Fibroblast of skin of scalp (primary cell): ENCODE results near the gene AKAP12.
"Not testable (repeated sequence)": the region's sequence is repeated elsewhere in the genome, so short reads cannot be mapped to it uniquely, and the experiment has no call there.

Experiments used
- DNase-seq: peaks from one replicate; pipeline ENCODE4 v3.0.0-alpha.2; 2013

AKAP12 gene

DNA sequence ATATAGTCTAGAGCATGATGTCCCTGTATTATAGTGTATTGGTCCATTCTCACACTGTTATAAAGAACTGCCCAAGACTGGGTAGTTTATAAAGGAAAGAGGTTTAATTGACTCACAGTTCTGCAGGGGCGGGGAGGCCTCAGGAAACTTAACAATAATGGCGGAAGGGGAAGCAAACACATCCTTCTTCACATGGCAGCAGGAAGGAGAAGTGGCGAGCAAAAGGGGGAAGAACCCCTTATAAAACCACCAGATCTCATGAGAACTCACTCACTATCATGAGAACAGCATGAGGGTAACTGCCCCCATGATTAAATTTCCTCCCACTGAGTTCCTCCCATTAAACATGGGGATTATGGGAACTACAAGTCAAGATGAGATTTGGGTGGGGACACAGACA, 75.9 kb downstream of the AKAP12 start:
- not testable (repeated sequence) for DNase-seq

DNA sequence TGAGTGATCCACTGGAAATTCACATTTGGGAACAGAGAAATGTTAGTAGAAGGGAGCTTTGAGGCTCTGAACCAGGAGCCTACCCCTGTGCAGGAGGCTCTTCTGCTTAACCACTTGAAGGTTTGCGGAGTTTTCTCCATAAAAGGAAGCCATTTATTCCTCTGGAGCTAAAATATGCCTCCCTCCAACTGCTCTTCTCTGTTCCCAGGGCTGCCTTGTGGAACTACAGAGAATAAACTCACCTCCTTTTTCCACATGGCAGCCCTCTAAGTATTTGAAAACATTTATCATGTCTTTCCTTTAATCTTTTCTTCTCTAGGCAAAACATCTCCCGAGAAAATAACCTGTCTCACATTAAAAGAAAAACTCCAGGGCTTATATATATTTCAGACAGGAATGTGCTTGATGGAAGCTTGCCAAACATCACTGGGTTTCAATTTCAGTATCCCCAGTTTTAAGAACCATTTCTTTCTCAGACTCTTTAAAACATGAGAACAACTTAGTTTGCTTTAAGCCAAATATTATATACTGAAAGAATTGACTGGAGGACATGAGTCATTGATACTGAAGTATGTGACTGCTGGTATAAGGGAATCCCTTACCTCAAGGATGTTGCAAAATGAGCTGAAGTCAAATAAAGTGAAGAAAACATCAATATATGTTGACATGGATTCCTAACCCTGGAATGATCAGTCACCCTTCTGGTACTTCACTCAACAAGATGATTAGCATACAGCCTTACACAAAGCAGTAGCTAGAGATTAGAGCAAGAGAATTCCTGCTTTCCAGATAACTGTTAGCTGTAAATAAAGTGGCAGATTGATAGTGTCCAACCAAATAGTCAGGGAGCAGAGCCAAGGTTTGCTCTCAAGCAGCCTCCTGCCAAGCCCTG, 77.6 kb downstream of the AKAP12 start:
- peak; percentile 87 for DNase-seq

DNA sequence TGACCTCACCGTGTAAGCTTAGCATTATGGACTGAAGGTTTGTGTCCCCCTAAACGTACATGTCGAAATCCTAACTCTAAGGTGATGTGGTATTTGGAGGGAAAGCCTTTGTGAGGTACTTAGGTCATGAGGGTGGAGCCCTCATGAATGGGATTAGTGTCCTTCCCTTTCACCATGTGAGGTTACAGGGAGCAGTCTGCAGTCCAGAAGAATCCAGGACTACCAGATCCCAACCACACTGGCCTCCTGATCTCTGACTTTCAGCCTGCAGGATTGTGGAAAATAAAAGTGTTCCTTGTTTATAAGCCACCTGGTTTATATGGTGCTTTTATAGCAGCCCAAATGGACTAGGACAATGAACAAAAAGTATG, 78.2 kb downstream of the AKAP12 start:
- DNase-seq = no peak

DNA sequence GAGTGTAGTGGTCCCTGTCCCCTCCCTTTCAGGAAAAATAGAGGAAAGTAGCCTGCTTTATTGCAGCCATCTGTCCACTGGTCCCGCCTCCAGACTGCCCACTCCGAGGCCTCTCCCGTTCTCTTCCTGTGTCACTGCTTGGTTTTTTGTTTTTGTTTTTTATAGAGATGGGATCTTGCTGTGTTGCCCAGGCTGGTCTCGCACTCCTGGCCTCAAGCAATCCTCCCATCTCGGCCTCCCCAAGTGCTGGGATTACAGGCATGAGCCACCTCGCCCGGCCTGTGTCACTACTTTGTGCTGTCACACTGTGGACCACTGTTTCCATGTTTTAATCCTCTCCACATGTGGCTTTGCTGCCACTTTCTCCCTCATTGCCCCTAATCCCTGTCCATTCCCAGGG, 80.4 kb downstream of the AKAP12 start:
- no peak for DNase-seq

DNA sequence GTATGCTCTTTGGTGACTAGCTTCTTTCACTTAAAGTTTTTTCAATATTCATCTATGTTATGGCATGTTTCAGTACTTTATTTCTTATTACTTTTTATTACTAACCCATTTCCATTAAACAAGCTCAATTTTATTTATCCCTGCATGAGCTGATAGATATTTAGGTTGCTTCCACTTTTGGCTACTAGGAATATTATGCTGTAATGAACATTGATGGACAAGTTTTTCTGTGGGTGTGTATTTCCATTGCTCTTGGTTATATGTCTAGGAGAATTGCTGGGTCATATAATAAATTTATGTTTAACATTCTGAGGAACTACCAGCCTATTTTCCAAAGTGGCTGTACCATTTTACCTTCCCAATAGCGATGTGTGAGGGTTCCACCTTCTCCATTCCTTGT, 81.7 kb downstream of the AKAP12 start:
- no peak for DNase-seq

DNA sequence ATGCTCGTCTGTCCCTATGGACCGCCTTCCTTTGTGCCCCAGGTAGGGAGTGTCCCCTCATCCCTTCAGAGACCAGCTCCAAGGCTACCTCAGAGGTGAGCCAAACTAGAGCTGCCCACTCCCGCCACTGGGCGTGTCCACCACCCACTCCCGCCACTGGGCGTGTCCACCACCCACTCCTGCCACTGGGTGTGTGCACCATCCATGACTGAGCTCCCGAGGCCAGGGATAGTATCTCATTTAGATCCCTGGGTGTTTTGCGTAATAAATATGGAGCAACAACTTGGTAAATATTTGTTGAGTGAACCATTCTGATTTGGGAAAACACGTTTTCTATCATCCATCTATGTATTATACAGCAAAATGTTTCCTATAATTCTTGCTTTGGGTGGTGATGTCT, 82.8 kb downstream of the AKAP12 start:
- no peak for DNase-seq

DNA sequence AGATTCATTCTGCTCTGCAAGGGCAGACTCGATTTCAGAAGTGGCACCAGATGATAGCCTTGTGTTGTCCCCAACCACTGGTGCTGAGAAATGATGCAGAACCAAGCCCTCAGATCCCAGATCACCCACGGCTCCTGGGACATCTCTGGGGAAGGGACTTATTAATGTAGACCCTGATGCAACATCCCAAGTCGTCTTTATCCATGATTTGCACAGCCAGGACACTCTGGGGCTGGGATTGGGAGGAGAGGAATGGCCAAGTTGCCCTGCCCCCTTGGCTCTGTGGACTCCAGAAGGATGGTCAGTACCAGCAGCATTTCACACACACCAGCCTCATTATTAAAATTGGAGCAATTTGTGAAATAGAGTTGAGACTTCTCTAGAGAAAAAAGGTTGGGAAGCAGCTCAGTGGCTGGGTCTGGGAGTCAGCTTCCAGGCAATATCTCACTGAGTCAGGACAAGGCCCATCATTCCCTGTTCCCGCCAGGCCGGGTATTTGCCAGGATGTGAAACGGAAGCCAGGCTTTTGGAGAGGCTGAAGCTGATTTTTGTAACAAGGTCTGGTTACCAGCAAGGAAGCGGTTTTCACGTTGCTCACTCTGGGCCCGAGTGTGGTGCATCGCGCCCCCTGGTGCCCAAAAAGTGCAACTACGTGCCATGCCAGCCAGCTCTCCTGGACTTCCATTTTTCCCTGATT, 84.2 kb downstream of the AKAP12 start:
- DNase-seq = peak; percentile 94

DNA sequence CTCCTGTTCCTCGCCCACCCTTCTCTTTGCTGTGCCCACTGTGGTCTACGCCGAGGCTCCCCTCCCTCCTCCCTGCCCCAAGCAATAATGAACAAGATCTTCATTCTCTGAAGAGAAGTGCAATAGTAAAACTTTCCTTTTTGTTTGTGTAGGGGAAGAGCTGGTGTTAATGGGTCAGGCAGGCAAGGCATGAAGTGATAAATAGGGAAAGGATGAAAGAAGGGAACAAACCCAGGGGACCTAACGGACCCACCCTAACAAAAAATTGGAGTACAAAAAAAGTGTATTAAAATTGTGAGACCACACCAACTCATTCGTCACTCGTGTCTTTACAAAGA, 84.7 kb downstream of the AKAP12 start:
- DNase-seq = no peak

DNA sequence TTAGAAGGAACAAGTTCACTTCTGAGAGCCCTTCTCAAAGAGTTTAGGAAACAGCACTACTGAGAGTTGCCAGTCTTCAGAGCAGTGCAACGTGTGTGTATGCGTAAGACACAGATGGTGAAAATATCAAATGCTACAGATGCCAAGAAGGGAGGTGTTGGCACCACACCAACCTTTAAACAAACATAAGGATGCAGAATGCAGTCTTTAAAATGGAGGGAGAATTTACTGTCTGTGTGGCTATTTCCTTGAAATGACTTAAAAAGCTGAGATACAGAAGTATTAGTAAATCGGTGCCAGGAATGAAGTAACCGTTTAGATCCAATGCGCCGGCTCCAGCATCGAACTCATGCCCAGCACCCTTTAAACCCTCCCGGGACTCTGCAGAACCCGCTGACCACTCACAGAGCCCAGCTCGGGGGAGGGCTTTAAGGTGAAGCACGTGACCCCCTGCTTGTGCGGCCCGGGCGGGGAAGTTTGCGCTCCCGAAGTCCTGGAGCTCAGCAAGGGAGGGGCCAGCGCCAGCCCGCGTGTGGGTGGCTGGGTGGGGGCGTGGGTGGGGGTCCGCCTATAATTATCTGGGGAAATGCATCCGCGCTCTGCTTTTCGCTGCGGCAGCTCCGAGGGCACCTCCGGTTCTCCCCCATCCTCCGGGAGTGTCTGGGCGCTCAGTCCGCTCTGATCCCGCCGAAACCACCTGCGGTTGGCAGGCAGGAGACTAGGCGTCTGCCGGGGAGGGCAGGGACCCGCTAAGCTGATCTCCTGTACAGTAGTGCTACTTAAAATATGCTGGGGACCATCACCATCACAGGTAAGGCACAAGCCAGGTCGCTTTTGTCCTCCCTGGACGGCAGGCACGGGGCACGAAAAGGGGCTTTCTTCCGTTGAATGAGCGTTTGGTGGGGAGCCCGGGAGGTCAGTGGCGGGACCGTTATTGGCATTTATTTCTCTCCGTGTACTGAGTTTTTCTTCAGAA, 85.6 kb downstream of the AKAP12 start:
- DNase-seq = peak; percentile 75

DNA sequence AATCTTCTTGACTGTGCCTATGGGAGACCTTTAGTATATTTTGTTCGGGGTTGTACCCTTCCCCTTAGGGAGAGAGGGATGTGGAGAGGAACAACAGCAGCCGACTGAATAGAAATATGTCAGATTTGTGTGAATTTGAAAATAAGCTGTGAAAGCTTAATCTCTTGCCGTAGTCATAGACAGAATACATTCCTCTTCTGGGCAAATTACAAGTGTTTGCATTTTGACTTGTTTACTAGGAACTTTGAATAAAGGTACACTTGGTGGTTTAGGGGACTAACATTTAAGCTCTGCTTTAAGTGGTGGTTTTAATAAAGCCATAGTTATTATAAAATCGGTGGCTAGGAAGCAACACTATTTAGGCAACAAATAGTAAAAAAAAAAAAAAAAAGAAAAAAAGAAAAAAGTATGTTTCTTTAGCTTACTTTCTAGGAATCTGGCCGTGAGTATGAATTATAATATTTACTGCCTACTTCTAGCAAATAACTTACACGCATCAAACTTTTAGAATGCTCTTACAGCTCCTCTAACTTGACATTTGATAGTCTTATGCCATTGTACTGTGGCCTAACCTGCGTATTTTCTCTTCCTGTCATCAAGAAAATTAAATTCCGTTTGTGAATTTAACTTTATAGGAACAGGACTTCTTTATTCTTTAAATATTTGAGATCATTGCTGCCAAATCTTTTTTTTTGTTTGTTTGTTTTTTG, 86.5 kb downstream of the AKAP12 start:
- no peak for DNase-seq

DNA sequence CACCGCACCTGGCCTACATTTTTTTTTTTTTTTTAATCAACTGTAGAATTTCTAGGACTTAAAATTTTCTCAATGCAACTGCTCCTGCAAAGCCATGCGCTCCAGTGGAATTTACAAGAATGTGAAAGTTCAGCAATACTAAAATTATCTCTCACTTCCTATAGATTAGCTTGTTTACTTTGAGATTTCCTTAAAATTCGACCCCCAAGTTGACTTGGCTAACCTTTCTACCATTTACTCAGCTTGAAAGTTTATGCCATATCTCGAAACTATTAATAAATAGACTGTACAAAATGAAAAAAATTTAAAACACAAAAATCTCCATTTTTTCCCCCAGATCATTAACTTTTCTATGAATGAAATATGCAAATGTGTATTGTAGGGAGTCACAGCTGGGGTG, 87.3 kb downstream of the AKAP12 start:
- DNase-seq = no peak

DNA sequence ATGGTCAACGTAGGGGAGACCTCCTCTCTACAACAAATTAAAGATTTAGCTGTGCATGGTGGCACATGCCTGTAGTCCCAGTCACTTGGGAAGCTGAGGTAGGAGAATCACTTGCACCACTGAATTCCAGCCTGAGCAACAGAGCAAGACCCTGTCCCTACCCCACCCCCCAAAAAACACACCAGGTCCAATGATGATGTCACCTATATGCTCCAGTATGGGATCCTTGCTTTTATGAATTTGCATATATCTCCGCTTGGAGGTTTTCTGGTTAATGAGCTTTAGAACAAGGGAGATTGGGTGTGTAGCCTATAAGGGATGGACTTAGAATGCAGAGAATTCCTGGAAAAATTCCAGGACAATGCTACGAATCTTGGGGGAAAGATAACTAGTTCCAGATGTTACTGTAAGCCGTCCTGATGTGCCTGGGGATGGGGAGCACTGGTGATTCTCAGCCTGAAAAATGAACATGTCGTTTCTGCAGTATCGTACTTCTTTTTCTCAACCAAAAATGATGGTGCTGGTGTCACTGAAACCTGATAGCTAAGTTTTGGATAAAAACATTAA, 90.4 kb downstream of the AKAP12 start:
- peak; percentile 98 for DNase-seq

DNA sequence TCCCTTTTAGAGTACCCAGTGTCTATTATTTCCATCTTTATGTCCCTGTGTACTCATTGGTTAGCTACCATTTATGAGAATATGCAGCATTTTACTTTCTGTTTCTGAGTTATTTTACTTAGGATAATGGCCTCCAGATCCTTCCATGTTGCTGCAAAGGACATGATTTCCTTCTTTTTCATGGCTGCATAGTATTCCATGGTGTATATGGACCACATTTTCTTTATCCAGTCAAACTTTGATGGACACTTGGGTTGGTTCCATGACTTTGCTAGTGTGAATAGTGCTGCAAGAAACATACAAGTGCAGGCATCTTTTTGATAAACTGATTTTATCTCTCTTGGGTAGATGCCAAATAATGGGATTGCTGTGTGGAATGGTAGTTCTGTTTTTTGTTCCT, 96.2 kb downstream of the AKAP12 start:
- DNase-seq = no peak

DNA sequence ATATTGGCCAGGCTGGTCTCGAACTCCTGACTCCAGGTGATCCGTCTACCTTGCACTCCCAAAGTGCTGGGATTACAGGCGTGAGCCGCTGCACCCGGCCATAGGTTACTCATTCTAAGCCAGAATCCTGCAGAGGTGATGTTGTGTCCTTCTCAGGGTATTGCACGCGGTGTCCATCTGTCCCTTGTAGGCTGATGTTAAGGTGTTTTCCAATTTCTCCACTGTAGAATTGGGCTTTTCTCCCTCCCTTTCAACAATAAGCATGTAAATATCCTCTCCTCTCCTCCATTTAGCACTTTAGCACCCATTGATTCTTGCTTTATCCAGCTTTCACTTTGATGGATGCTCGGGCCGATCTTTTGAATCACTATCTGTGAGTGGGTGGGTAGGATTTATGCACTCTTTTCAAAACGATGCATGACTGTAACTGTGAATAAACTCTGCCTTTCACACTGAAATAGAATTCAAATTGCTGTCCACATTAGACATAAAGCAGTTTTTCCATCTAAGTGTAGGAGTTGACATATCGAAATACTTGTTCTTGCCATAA, 99.0 kb downstream of the AKAP12 start:
- no peak for DNase-seq

DNA sequence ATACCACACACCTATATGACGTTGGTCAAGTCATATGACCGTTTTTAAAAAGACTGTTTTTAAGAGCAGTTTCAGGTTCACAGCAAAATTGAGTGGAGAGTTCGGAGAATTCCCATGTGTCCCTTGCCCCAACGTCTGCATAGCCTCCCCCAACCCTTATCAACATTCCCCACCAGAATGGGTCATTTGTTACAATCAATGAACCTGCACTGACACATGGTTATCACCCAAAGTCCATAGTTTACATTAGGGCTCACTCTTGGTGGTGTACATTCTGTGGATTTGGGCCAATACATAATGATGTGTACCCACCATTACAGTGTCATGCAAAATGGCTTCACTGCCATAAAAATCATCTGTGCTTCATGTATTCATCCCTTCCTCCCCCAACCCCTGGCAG, 99.6 kb downstream of the AKAP12 start:
- DNase-seq = no peak

DNA sequence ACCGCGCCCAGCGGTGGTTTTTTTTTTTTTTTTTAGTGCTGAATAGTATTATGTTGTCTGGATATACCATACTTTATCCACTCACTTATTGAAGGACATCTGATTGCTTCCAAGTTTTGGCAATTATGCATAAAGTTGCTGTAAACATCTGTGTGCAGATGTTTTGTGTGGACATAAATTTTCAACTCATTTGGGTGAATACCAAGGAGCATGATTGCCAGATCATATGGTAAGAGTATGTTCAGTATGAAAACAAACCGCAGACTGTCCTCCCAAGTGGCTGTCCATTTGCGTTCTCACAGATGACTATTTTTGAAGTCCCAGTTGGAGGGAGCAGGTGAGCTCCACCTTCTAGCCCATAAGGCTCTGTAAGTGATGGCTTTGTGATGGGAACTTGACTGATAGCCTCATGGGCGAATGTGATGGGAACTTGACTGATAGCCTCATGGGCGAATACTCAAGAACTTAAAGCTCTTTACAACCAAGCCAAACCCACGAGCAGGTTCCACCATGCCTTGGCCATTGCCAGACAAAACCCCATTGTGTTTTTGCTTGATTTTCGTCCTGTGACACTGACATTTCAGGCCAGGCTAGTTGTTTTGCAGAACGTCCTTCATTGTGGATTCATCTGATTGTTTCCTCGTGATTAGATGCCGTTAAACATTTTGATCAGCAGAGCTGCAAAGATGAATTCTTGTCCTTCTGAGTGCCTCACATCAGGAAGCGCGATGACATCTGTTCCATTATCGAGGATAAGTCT, 100.6 kb downstream of the AKAP12 start:
- peak; percentile 25 for DNase-seq

DNA sequence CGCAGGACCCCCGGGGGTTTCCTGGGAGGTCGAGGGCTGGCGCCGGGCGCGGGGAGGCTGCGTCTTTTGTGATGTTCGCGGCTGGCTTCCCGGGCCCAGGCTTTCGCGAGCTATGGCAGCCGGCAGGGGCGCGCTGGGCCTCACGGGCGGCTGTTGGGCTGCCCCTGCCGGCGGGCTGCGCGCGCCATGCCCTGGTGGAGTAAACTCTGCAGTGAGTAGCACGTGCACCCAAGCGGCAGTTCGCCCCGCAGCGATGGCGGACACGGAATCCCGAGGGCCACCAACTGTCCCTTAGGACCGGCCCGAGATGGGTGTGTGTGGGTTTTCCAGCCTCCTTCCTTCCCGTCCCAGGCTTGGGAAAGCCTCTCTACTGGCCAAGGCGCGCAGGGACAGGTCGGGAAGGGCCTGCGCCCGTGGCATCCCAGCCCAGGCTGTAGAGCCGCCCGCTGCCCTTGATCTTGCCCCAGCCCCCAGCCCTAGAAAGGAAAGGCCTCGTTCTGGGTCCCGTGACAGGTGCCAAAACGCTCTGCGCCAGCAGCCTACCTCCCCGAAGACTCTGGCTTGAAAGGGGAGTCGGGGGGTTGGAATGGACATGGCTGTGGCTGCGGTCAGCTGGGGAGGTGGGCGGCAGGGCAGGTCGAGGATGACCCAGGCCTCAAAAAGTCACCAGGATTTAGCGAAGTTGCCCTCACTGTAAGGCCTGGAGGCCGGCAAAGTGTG, 101.9 kb downstream of the AKAP12 start:
- no peak for DNase-seq

DNA sequence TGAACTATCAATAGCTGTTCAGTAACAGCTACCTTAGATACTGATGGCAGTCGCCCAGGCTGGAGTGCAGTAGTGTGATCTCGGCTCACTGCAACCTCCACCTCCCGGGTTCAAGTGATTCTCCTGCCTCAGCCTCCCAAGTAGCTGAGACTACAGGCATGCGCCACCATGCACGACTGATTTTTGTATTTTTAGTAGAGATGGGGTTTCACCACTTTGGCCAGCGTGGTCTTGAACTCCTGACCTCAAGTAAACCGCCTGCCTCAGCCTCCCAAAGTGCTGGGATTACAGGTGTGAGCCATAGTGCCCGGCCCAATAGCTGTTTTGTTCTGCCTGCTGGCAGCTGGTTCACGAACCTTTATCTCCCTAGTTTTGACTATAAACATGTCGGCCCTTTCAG, 103.0 kb downstream of the AKAP12 start:
- not testable (repeated sequence) for DNase-seq

DNA sequence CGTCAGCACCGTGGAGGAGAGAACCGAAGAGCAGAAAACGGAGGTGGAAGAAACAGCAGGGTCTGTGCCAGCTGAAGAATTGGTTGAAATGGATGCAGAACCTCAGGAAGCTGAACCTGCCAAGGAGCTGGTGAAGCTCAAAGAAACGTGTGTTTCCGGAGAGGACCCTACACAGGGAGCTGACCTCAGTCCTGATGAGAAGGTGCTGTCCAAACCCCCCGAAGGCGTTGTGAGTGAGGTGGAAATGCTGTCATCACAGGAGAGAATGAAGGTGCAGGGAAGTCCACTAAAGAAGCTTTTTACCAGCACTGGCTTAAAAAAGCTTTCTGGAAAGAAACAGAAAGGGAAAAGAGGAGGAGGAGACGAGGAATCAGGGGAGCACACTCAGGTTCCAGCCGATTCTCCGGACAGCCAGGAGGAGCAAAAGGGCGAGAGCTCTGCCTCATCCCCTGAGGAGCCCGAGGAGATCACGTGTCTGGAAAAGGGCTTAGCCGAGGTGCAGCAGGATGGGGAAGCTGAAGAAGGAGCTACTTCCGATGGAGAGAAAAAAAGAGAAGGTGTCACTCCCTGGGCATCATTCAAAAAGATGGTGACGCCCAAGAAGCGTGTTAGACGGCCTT, 110.0 kb downstream of the AKAP12 start:
- DNase-seq = no peak
